HG03064 (cell line): ENCODE data around the gene ARVCF.

ENCODE experiments used
- ATAC-seq: cut with Tn5 transposase; IDR thresholded peaks from one replicate; pipeline ENCODE4 v1.9.1; 2021; ENCODE audit warnings: low read depth; ENCODE audit not compliant: unreplicated experiment

The ARVCF gene

GRCh38 chr22:19988965-19989724 is 27.5 kb downstream of the ARVCF start:
- ATAC-seq: no peak

GRCh38 chr22:19988331-19988808 is 28.3 kb downstream of the ARVCF start:
- no peak for ATAC-seq

- no peak for ATAC-seq
Measured at GRCh38 chr22:19987394-19988306, 29.0 kb downstream of the ARVCF start.

DNA sequence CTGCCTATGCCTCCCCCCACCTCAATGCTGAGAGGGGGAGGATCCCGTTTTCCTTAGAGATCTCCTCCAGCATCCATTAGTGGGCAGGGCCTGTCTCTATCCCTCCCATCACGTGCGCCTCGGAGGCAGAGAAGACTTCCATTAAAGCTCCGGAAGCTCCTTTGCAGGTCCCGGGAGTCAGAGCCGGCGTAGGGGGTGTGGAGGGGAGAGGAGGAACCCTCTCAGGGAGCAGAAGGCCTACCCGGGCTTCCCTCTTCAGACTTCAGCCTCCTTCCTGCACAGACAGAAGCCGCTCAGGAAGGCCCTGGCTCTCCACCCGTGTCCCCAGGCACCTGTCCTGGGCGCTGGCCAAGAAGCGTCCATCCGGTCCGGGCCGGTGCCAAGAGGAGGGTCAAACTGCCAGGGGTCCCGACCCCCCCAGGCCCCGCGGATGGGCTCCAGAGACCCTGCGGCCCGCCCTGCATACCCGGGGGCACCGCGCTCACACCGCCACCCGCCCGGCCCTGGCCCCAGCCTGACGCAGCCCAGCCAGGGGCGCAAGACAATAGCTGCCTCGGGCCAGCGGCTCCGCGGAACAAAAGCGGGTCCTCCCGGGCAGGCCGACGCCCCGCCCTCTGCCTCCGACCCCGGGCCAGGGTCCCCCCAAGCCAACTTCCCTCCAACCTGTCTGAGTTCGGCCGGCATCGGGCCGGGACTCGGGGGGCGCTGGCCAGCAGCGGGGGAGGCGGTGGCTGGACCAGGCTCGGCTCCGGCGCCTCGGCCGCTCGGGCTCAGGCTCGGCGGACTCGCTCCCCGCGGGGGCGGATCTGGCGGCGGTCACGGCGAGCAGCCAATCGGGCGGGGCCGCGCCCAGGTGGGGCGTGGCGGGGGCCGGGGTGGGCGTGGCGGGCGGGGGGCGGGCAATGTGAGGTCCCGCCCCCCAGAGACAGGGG is 29.9 kb downstream of the ARVCF start:
- no peak for ATAC-seq

- no peak for ATAC-seq
Measured at GRCh38 chr22:19986011-19986409, 30.6 kb downstream of the ARVCF start.

DNA sequence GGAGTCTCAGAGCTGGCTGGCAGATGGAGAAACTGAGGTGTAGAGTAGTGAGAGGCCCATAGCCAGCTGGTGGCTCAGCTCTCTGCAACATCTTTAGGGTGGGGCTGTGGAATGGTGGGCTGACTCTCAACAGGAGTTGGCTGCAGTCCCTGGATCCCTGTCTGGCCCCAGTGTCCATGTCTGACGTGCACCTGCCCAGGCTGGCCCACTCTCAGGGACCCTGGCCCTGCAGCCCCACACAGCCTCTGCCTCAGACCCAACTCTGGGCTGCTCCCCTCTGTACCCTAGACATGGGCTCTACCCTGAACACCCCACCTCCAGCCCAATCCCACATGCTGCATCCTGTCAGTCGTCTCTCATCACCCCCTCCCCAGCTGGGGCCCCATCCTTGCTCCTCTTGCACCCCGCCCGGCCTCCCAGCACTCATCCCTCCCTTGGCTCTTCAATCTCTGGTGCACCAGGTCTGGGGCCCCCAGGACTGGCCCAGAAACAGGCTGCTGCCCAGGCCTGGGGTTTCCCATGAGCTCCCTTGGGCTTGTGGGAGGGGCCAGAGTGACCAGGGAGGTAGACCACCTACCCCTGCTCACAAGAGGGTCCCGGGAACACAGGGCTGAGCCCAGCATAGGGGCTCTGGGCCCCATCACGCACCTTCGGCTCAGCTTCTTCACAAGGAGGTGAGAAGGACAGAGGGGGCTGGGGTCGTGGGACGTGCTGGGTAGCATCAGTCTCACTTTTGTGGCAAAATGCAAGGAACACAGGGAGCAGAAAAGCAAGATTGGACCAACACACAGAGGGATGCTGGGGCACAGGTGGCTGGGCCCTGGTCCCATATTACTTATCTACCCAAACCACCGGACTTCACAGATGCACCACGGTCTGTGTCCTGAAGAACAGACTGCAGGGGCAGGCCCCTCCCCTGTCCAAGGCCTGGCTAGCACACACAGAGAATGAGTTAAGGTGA is 31.5 kb downstream of the ARVCF start:
- no peak for ATAC-seq

DNA sequence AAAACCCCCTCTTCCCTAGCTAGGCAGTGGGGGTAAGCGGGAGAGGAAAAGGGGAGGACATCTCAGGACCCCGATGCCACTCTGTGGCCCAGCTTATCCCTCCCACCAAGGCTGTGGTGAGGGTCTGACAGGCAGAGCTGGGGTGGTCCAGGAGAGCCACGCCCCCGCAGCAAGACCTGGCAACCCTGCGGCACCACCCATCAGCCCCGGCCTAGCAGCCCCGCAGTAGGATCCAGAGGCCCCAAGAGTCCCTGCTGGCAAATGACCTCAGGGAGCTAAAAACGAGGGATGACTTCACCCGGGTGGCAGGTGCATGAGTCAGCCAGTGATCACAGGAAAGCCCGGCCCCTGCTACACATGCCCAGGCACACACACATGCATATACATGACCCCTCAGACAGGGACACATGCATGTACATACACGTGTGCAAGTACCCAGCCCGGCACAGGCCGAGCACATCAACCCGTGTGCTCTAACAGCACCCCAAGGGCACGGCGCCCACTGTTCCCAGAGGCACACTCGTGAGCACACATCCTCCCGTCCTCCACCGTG is 32.3 kb downstream of the ARVCF start:
- ATAC-seq: no peak

GRCh38 chr22:19983741-19984140 is 32.9 kb downstream of the ARVCF start:
- ATAC-seq: no peak

GRCh38 chr22:19982991-19983578 is 33.5 kb downstream of the ARVCF start:
- ATAC-seq: no peak

DNA sequence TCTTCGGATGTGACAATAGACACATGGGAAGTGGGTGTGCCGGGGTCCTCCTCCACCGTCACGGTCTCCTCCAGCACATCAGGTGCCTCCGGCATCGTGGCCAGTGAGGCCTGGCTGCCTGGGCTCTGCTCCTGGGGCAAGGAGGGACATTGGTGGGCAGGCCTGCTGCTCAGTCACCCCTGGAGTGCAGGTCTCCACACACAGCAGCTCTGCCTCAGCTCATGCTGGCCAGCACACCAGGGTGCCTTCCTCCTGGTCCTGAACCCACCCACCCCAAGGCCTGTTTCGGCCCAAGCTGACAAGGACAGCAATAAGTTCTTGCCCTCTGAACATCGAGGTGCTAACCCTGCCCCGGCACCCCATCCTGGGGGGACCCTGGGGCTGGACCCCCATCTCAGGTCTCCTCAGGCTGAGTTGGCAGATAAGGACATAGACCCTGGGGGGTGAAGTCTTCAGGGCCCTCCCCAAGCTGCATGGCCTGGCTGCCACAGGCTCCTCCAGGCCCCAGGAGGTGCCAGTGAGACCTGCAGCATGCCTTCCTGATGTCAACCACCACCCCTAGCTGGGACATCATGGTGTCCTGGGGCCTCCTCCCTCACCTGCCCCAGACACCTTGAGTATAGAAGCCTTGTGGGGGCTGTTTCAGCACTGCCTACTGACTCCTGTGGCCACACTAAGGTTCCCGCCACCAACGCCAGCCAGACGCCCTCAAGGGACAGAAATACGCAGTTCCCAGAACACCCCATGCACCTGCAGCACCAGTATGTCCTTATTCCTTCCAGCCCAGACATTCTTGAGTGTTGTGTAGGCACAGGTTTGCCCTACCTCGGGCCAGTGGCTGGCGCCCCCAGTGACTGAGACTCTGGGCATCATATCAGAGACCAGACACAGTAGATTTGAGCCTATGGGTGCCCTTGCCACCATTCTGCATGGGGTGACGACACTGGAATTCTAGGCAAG is 34.4 kb downstream of the ARVCF start:
- ATAC-seq: no peak

DNA sequence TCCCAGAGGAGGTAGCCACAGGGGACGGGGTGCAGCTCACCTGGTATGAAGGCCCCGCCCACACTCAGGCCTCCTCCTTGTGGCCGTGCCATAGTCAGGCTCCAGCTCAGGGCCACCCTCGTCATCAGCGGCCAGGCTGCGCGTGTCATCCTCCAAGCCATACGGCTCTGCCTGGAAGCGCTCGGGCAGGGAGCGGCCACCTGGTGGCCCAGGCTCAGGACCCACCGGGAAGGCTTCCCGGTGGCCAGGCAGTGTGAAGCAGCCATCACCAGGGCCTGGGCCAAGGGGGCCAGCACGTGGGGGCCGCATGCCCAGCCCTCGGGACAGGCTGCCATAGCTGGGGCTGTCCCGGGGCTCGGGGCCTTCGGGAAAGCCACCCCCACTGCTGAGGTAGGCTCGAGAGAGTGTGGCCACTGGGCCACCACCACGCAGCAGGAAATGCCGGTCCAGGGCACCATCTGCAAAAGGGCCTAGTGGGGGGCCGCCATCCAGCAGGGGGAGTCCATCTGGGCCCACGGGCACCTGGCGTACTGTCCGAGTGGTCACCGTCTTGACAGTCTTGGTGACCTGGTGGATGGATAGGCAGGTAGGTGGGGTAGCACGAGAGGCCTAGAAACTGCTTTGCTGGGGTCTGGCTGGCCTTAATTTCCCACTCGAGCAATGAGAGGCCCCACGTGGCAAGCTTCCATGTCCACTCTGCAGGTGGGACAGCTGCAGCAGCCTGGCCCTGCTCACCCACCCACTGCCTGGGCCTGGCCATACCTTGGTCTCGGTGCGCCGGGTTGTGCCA is 35.3 kb downstream of the ARVCF start:
- no peak for ATAC-seq

GRCh38 chr22:19980766-19981165 is 35.9 kb downstream of the ARVCF start:
- no peak for ATAC-seq

DNA sequence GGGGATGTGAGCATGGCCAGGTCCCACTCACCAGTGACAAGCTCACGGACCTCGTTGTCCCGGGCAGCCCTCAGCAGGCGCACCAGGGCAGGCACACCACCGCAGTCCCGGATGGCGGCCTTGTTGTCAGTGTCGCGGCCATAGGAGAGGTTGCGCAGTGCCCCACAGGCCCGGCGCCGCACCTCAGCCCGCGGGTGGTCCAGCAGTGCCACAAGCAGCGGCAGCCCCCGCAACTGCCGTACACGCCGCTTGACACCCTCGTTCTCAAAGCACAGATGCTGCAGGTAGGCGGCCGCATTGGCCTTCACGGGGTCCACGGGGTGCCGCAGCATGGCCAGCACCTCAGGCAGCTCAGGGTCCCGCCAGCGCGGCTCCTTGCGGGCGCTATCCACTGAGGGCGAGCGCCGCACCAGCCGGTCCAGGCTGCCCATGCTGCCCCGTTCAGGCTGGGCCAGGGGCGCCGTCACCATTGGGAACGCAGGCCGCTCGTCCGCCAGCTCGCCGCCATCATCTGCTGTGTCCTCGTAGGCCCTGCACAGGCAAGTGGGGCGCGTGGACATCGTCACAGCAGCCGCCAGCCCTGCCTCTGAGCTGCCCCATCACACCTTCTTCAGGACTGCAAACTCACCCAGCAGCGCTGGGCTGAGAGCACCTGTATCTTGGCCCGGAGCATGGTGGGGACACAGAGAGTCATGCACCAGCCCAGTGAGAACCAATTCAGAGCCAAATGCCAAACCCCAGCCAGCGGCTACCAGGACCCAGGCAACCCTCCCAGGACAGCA is 36.7 kb downstream of the ARVCF start:
- ATAC-seq: no peak

DNA sequence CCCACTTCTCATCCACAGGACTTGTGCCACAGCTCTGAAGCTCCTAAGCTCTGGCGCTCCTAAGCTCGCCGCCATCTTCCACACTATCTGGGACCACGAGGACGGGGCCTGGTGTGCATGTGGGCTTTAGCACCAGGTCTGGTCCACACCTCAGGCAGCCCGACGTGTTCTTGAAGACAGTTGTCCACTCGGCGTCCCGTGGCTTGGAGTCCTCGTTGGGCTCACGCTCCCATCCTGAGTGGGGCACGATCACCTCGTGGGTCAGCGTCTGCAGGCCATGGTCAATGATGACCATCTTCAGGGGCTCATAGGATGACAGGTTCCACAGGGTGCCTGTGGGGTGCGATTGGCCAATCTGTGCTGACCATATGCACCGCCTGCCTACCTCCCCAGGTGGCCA is 37.9 kb downstream of the ARVCF start:
- ATAC-seq: no peak

GRCh38 chr22:19977296-19978243 is 39.1 kb downstream of the ARVCF start:
- ATAC-seq: no peak
